Posterior vena cava (tissue), 2 donors: ENCODE measurements around the gene SHB. TPM values are rescaled to one million over a fixed set of nuclear protein-coding genes. Genes with fewer than 3 reads are reported as not detected.
A peak's percentile ranks its signal among the peaks of the same experiment; 100 is the strongest.

ENCODE experiments used
- DNase-seq: peaks from one replicate; pipeline ENCODE4 v3.0.0-alpha.2; 2020; ENCODE audit warnings: low spot score
- intact Hi-C, 2 donors: fragments of 100-400 bp; cut with DNase I; formaldehyde crosslinking; loops; one replicate each; pipeline versions ENCODE4 v1.14.1 to v1.14.2; 2022 to 2023
- total RNA-seq, 2 donors: library from RNA; stranded (reverse); fragmentation: NEBNext Ultra II Directional; extraction: Animal tissue kit (Norgen Biotek cat#: 25700); gene quantifications; one replicate each; pipeline ENCODE4 v1.2.1, GENCODE V29; 2021
- donor health status: DM: yes; HTN: yes; CAD: no.
- donor health status: DM: yes; HTN: yes; CAD: no.

SHB gene
- total RNA-seq, 2 donors from 2014 or later: 18.7 to 23.0 TPM

DNA sequence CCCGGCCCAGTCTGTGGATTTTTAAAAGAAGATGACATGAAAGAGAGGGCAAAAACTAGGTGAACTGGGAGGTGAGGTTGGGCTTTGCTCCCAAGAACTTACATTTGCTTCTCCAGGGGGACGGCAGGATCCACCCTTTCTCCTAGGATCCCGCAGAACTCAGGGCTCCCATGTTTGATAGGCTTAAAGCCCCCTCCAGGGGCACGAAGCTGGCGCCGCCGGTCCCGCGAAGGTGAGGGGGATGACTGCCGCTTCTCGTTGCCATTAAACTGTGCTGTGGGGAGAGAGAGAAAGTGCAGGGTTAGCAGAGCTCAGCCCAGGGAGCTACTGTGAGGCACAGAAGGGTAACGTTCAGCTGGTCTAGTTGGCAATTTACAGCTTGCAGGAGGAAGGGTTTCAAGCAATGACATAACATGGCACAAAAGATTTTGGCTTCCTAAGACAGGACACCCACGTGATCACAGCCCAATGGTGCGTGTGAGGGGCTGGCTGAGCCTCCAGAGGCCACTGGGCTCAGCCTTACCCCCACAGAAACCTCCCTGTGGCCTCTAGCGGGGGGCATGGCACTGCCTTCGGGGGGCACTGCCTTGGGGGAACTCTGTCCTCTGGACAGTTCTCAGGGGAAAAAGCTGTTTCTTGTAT lies 113.1 kb downstream of the SHB start:
- peak; percentile 34 for DNase-seq
- intact Hi-C loops: loop anchor here in 1 of 2 donors (10.0 kb wide), 1 partner anchor 429 kb away; no protein-coding TSS in a partner anchor

DNA sequence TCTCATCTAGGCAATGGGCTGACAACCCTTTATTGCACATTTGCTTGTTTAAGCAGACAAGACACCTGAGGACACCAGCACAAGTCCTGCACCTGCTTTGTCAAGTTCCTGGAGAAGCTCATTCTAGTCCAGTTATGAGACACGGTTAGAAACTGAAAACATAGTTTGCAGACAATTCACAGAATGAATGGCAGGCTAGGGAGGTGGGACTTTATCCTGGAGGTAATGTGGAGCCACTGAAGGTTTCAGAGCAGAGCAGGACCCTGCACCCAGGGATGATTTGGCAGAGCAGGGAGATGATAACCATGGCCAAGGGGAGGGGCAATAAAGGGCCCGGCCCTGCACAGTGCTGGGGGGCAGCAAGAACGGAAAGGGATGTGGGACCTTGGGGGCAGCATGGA lies 114.4 kb downstream of the SHB start:
- DNase-seq: no peak
- intact Hi-C loops: loop anchor here in 1 of 2 donors (10.0 kb wide), 1 partner anchor 430 kb away; no protein-coding TSS in a partner anchor

DNA sequence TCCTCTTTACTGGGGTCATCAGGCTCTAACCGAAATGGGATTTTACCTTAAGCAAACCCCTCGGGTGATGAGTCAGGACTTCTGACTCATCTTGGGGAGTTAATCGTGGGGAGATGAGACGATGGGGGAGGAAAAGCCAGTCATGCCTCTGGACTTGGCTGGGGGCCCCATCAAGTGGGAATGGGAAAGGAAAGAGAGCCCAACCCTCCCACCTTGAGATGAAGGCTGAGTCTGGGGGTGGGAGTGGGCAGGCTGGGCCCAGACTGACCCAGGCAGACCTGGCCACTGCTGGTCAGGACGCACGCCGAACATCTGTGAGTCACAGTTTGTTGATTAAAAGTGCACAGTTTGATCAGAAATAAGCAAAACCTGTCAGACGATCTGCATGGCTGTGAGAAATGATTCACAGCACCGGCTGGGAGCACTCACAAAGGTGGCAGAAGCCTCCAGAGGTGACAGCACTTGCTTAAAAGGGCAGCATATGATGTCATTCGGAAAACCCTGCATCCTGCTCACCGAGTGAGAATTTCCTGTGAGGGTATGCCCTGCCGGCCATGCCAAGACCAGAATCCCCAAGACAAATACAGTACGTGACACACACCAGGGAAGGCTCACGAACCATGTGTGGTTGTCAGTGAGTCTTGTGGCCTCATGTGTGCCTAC lies 115.1 kb downstream of the SHB start:
- DNase-seq: peak; percentile 86
- intact Hi-C loops: loop anchor here in 1 of 2 donors (10.0 kb wide), 1 partner anchor 431 kb away; no protein-coding TSS in a partner anchor

DNA sequence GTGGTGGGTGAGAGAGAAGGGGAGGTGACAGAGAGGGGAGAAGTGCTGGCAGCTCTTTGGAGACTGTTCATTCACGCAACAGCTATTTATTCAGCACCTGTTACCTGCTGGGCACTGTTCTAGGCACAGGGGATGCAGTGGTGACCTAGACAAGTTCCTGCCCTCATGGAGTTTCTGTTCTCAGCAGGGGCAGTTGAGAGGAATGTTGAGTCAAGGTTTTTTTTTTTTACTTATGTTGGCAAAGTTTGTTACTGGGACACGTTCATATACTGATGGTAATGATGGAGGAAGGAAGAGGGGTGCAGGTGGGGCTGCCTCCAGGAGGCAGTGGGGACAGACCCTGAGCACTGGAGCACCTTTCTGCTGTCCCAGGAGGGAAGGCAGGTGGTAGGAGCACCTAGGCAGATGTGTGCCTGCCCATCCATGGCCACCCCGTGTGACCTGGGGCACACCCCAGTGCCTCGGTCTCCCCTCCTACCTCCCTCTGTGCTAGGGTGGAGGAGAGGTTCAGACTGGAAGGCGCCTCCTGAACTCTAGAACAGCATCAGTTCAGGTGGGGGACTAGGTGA lies 115.7 kb downstream of the SHB start:
- intact Hi-C loops: loop anchor here in 1 of 2 donors (10.0 kb wide), 1 partner anchor 432 kb away; no protein-coding TSS in a partner anchor
- DNase-seq: no peak

DNA sequence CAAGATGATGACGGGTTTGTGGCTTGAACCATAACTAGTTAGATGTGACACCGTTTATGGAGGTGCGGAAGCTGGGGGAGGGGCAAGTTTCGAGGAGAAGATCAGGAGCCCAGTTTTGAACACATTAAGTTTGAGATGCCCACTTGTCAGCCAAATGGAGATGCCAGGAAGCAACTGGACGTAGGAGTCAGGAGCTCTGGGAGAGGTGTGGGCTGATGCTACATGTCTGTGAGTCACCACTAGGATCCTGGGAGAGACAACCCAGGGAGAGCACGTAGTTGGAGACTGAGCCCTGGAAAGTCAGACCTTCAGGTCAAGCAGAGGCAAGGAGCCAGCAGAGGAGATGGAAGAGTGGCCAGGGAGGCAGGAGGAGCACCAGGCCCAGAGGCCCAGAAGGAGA lies 116.3 kb downstream of the SHB start:
- intact Hi-C loops: loop anchor here in 1 of 2 donors (10.0 kb wide), 1 partner anchor 432 kb away; no protein-coding TSS in a partner anchor
- no peak for DNase-seq

DNA sequence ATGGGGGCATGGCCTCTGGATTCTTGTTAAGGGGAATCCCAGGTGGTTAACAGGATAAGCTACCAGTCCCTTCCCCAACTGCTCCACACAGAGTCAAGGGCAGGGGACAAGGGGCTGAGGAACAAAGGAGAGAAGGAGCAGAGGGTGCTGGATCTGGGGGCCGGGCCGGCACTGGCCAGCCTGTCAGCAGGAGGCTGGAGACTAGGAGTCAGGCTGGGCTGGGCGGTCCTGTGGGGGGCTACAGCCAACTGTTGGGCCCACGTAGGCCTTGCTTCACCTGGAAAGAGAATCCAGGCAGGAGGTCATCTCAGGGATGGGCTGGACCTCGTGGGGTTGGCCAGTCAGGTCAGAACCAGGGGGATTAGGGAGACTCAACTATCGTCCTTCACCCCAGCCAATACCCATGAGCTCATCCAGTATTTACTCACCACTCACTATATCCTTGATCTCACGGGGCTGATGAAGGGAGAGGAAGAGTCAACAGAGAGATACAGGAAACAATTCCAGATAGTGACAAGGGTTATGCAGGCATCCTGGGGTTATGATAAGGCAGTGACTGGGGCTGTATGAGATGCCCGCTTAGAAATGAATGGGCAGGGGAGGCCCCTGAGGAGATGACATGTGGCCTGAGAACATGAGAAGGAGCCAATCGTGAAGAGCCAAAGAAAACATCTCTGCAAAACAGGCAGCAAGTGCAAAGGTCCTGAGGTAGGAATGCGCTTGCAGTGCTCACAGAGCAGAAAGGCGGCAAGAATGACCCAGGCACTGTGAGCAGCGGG lies 117.2 kb downstream of the SHB start:
- DNase-seq: no peak
- intact Hi-C loops: loop anchor here in 1 of 2 donors (10.0 kb wide), 1 partner anchor 433 kb away; no protein-coding TSS in a partner anchor

DNA sequence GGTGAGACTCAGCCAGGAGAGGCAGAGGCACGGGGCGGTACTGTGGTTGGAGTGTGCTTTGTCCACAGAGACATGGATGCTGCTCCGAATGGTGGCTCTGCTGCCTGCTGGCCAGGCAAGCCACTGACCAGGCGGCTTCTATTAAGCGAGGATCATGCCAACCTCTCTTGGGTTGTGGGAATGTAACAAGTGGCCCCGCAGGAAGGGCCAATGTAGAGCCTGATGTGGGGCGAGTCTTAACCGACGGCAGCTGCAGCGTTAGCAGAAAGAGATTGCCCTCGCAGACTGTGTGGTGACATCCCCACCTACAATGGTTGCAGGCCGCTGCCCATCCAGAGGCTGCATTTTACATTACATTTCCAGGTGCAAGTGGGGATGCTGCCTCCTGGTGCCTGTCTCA lies 118.5 kb downstream of the SHB start:
- DNase-seq: no peak
- intact Hi-C loops: loop anchor here in 1 of 2 donors (10.0 kb wide), 1 partner anchor 434 kb away; no protein-coding TSS in a partner anchor

DNA sequence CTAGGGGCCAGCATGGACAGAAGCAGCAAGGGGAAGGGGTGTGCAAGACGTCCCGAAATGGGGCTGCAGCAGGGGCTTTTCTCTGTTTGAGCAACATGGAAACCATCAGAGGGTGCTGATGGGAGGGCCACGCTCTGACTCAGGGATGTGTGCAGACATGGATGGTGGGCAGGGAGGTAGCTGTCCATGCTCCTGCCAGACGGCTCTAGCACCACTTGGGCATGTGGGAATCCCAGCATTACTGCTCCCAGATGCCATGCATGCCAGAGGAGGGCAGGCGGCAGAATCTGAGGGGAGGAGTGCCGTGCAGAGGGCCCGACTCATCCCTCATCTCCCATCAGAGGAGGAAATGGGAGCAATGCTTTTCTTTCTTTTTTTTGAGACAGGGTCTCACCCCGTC lies 119.5 kb downstream of the SHB start:
- intact Hi-C loops: loop anchor here in 1 of 2 donors (10.0 kb wide), 1 partner anchor 115 kb away; the partner anchor contains the start of gene SHB
- no peak for DNase-seq

DNA sequence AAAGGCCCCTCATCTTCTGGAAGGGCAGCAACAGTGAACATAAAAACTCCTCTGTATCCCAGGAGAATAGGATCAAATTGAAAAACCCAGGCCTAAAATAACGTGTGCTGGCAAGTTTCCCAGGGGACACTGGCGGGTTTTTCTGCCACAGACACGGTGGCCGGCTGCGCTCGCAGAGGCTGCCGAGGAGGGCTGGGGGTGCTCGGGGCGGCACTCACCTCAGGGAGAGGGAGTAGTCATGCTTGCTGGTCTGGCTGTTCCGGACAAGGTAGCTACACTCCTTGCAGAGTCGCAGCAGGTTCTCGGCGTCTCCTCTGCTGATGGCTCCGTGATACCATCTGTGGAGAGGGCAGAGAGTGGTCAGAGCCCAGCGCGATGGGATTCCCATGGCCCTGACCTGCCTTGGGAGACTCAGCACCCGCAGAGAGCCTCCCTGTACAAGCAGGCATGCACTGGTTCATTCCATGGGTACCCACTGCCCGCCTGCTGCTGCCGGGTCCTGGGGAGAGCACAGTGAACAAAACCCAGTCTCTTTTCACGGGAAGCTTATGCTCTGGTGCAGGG lies 120.5 kb downstream of the SHB start:
- intact Hi-C loops: loop anchor here in 1 of 2 donors (10.0 kb wide), 1 partner anchor 116 kb away; the partner anchor contains the start of gene SHB
- DNase-seq: no peak

DNA sequence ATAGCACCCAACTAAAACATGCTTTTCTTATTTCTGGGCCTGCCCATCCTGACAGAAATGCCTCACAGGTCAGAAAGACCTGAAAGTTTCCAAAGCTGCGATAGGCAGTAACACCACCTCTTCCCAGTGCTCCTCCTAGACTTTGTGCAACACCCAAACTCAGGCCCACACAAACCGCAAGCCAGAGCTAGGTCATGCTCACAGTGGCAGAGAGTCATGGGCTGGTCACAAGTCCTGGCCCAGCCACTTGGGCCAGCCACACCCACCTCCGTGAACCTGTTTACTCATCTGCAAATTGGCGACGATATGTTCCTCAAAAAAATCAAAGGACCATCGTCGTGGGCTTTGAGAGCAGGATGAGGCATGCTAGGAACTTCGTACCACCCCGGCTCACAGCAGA lies 121.0 kb downstream of the SHB start:
- intact Hi-C loops: loop anchor here in 1 of 2 donors (10.0 kb wide), 1 partner anchor 117 kb away; the partner anchor contains the start of gene SHB
- DNase-seq: no peak

DNA sequence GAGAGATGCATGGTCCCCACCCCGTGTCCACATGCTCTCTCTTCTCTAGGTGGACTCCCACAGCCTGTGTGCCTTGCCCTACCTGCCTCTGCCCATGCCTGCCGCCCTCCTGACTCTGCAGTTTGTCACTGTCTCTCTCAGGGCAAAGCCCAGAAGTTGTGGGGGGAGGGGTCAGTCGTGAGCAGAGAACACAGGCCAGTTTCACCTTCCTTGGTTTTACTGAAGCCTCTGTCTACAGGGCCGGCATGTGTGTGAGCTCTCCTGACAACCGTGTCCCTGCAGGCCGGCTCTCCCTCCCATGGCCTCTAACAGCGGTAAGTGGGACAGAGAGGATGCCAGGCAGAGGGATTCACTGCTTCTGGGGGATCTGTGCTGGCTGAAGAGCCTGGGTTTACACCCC lies 121.6 kb downstream of the SHB start:
- intact Hi-C loops: loop anchor here in 1 of 2 donors (10.0 kb wide), 1 partner anchor 117 kb away; the partner anchor contains the start of gene SHB
- no peak for DNase-seq

DNA sequence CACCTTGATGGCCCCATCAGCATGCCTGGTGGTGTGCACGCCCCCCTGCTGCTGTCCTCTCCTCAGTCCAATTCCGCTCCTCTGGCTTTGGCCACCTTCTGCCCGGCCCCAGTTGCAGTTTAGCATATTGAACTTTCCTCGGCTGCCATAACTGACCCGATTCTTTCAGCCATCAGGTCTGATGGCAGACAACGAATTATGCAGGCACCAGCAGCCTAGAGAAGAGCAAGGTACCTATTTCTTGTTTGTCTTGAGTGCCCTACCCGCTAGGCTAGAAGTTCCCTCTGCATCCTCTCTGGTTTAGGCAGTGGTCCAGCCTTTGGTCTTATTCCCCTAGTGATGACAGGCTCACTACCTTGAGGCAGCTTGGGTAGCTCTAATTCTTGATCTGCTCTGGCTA lies 122.1 kb downstream of the SHB start:
- intact Hi-C loops: loop anchor here in 1 of 2 donors (10.0 kb wide), 1 partner anchor 118 kb away; the partner anchor contains the start of gene SHB

DNA sequence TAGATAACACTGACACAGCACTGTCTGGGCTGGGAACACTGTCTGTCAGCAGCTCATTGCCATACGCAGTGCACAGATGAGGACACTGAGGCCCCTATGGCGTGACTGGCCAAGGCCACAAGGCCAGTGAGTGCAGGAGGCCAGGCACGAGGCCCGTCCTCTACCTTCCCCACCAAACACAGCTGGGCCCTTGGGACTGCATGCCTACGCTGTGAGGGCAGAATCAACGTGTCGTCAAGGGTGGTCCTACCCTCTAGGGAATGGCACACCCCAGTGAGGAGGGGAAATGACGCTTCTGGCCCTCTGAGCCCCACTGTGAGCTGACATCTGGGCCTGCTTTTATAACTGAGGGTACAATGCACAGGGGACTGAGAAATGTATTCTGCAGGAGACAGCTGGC lies 123.0 kb downstream of the SHB start:
- intact Hi-C loops: loop anchor here in 1 of 2 donors (10.0 kb wide), 1 partner anchor 119 kb away; the partner anchor contains the start of gene SHB
- DNase-seq: no peak

More for the DNA sequence above, 122.1 kb downstream of the SHB start:
- DNase-seq: no peak

DNA sequence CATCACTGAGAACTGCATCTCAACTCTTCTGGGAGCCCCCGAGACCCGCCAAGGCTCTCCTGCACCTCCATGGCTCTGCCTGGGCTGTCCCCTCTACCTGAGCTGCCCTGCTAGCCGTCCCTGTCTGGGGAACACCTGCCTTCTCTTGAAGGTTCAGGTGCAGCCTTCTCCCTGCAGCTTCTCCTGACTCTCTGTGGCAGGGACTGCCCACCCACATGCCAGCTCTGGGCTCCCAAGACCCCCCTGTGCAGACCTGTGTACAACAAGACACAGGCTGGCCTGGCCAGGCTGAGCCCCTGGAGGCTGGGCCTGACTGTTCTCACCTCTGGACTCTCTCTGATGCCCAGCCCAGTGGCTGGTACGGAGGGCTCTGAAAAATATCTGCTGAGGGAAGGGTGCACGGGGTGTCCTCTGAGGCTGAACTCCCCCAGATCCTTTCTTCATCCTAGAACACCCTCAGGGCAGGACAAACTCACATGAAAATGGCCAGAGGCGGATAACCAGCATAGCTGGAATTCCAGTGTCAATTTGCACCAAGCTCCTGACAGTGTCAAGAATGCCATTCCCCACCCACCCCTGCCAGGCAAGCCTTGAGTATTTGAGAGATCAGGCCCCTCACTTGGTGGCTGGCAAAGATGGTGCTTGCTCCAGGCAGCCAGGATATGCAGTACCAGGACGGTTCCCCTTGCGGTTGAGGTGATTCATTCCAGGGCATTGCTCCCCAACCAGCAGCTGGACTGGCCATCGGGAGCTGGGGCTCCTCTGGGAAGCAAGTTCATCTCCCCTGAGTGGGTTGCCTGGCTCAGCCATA lies 124.2 kb downstream of the SHB start:
- DNase-seq: no peak
- intact Hi-C loops: loop anchor here in 1 of 2 donors (10.0 kb wide), 1 partner anchor 120 kb away; the partner anchor contains the start of gene SHB

DNA sequence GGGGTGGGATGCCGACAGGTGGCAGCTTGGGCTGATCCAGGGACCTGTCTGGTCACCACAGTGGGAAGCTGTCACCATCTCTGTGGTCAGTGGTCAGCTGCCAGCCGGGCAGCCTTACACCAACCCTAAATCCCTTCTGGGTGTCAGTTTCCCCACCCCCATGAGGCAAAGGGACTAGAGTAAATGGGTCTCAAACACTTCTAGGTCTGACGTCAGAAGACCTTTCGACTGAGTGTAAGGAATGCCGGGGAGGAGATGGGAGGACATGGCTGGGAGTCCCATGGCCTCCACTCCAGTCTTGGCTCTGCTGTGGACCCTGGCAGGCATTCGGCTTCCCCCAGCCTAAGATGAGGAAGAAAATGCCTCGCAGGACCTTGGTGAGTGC lies 124.8 kb downstream of the SHB start:
- intact Hi-C loops: loop anchor here in 1 of 2 donors (10.0 kb wide), 1 partner anchor 121 kb away; the partner anchor contains the start of gene SHB
- peak; percentile 81 for DNase-seq

DNA sequence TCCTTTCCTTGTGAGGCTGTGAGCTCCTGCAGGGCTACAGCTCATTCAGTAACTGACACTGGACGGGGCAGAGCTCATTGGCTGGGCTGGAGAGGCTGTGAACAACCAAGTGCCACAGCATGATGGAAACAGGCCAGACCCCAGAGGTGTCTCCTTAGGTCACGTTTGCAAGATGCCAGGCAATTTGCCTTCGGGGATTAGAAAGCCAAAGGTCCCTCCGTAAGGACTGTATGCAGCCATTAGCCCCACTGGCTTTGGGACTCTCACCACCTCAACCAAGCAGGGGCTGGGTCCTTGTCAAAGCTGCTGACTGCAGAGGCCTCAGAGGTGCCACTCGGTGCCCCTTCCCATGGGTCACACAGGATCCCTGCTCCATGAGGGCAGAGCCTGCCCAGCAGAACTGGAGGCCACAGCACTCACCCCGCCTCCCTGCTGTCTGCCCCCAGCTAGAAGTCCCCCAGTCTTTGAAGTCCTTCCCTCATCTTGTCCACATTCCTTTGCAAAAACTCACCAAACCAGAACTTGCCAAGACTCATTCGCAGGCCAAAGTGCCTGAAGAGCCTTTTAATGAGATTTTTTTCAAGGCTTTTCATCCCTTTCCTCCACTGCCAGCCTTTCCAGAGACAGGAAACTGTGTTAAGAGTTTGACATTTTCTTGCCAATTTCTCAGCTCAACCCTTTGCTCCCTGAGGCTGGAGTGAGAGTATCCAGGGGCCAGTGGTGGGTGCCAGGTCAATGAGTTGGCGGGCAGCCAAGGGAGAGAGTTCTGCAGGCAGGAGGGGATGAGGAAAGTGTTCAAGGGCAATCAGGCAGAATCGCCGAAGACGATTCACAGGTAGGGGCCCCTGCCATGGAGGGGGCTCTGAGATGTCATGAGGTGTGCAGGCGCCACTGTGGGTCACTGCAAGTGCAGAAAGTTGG lies 125.4 kb downstream of the SHB start:
- intact Hi-C loops: loop anchor here in 1 of 2 donors (10.0 kb wide), 1 partner anchor 121 kb away; the partner anchor contains the start of gene SHB
- DNase-seq: no peak
